Hematopoietic multipotent progenitor cell (in vitro differentiated cells): ENCODE data around the gene CASK. TPM values are rescaled to one million over a fixed set of nuclear protein-coding genes. Genes with fewer than 3 reads are reported as not detected.

Experiments
- DNase-seq, 3 donors: peaks; one replicate each; pipeline ENCODE4 v3.0.0-alpha.2; 2011 to 2015; ENCODE audit warnings: low read depth in 2 of 3, low spot score in 2 of 3
- total RNA-seq: library from RNA; depleted of rRNA; stranded (reverse); fragments of >200 nt; gene quantifications from one replicate; pipeline ENCODE4 v1.2.3, GENCODE V29; 2012

Gene CASK
- total RNA-seq, 1 donor = 4.3 TPM

DNA sequence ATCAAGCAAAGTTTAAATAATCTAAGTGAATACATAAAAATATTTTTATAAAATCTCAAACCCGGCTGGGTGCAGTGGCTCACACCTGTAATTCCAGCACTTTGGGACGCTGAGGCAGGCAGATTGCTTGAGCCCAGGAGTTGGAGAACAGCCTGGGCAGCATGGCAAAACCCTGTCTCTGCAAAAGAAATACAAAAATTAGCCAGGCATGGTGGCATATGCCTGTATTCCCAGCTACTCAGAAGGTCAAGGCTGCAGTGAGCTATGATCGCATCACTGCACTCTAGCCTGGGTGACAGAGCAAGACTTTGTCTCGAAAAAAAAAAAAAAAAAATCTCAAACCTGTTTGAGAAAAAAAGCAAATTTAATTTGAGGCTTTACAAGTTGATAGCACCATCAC lies 331.4 kb downstream of the CASK start:
- DNase-seq = no peak

DNA sequence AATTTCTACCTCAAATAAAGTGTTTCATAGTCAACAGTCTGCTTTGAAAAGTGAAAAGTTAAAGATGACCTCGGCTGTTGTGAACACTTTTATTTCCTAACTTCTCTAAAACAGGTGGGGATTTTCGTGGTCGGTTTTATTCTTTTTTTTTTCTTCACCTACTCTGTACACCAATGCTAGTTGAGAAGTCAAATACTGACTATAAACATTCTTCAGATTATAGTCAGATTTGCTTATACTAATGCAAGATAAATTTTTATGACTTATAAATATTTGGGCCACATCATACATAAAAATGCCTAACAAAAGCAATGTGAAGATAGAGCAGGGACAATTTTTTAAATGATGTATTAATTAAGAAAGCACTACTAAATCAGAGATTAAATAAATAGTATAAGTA lies 332.7 kb downstream of the CASK start:
- no peak for DNase-seq

DNA sequence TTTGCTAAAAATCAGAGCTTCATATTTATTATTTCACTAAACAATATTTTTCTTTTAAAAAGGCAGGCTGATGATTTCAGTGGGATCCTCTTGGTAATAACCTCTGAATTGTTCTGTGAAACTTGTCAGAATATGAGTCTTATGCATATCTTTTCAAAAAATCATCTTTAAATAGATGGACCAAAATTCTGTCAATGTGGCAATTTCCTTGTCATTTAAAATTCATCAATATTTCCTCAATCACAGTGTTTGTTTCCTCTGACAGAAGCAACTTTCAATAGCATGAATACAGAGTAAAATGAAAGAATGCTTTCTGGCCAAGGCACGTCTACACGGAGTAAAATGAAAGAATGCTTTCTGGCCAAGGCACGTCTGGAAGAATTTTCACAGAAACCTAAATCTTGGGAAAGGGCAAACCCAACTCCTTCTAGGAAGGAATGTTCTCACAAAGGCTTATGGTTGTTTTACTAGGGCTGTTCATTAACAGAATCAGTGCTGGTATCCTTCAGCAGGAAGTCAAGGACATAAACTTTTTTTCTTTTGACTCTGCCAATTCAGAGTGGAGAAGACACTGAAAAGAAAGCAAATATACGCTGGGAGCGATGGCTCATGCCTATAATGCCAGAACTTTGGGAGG lies 333.6 kb downstream of the CASK start:
- DNase-seq = no peak

DNA sequence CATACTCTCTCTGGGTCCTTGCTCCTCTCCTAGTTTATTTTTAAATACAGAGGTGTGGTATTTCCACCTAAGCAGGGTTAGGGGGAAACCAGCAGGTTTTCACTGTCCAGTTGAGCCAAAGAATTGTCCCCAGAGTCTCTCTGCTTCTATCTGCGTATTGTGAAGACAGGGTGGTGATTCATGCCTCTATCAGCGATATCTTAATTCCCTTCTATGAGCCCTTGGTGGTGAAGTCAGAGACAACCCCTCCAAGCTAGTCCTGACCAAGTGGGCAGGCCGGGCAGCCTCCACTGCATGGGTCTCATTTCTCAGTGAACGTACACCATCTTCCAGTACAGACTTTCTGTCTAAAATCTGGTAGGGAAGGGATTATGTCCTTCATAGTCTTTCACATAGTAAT lies 335.1 kb downstream of the CASK start:
- DNase-seq = no peak

DNA sequence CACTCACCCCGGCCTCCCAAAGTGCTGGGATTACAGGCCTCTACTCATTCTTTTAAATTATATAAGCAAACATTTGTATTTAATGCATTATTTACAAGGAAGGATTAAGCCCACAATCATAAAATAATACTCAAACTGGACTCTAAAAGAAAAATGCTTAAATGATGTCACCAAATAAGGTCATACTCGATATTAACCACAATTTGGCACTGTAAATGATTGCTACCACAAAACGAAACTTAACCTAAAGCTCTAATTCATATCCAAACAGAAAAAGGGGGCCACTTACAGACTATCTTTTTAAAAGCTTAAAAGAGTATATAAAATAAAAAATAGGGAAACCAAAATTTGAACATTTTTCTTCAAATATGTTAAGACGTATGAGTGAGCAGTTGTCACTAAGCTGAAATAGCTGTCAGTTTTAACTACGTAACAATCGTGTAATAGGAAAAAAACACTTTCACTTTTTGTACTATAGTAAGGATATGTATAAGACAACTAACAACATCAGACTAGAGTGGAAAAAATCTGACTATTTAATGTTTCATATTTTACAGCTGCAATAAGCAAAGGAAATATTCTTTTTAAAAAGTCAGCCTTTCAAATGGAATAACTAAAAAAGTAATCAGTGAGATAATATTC lies 342.8 kb downstream of the CASK start:
- DNase-seq = peak in 1 of 3 donors; percentile 28

DNA sequence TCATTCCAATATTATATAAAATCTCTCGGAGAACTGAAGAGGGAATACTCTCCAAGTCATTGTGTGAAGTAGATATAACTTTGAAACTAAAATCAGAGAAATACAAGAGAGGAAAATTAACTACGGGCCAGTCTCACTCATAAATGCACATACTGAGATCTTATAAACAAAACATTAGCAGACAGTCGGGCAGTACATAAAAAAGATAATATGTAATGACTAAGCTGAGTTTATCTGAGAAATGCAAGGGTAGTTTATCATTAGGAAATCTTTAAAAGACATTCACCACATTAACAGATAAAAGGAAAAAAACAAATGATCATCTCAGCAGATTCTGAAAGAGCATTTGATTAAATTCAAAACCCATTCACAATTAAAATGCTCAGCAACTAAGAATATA lies 359.5 kb downstream of the CASK start:
- no peak for DNase-seq

DNA sequence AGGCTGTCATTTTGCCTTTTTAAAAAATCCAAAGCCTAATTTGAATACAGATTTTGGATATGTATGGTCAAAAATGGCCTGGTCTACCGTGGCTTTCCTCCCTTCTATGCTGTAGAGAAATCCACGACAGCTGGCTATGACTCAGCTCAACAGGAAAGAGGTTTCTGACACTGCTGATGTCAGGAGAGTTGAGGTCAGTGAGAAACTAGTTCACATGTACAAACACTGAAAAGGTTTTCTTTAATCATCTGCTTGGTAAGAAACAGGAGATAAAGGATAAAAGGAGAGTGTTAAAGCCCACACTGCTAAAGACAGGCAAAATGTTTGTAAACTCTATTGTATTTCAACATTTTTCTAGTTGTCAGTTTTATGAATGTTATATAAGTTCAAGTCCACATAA lies 362.3 kb downstream of the CASK start:
- peak in 2 of 3 donors; percentile 63 to 66 for DNase-seq

DNA sequence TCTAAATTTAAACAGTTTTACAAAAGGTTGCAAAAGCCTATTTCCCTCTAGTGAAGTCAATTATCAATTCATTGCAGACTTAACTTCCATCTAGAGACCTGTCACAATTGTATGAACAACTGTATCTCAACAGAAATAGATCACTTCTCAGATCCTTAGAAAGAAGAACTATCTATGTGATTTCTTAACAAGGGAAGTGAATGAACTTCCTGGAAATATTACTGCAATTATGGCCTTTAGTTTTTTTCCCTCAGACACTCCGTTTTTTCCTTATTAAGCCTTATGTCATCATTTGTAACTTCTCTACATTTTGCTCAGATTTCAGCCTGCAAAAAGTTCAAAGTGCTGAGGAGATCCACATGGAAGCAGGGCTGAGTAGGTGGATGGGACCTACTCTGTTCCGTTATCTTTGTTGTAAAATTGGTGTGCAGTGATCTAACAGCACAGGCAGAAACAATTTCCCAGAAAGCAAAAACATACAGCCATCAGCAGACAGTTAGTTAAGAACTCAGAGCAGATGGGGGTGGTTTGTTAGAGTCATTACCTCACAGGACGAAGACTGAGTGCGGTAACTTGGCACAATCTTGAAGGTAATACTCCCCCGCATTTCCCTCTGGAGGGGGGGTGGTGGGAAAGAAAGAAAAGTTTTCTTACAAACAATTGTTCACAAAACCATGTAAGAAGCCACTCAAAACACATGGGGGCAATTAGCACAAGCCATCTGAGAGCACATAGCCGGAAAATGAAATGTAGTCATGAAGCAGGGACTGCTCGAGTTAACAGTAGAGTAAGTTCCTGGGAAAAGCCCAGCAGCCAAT lies 363.9 kb downstream of the CASK start:
- peak in 1 of 3 donors; percentile 31 for DNase-seq

DNA sequence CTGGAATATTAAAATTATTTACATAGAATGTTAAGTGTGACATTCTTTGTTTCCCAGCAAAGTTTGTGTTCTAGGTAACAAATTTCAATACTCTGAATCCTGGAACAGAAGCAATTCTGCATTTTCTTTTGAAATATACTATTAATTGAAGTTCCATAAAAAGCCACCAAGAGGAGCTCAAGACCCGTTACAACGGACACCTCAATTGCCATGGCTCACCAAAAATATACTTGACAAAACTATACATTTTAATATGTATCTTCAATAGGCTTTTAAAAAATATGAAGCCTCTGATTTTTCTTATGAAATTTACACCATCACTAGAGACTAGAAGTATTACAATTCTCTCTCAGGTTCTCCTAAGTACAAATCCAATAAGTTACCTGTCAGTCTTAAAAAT lies 364.8 kb downstream of the CASK start:
- peak in 1 of 3 donors; percentile 53 for DNase-seq

DNA sequence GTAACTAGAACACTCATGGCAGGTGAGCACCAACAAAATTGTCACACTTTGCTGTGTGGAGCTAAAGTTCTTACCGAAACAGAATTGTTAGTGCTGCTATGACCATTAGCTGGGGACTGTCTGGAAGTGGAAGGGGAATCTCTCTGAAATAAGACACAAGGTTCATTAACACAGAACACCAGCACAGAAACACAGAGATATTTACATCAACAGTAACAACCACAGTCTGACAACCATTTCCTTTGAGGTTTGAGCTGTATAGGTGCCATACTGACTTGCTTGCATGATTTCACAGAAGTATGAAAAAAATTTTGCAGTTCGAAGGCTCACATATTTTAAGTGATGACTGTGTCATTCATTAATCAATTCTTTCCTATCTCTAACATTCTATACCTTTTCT lies 366.4 kb downstream of the CASK start:
- peak in 1 of 3 donors; percentile 54 for DNase-seq

DNA sequence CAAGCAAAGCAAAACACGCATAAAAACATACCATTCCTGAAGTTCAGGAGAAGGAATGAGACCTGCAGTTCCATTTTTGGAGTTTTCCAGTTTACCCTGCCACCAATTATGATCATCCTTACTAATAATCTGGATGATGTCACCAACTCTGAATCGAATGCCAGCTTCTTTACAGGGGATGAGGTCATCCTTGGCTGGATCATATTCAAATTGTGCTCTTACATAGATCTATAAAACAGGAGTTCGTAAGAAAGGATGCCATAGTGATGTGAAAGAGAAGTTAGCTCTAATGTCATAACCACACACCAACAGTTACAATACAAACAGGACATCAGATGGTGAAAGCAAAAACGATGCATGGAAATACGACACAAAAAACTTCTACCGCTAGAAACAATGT lies 369.7 kb downstream of the CASK start:
- no peak for DNase-seq

DNA sequence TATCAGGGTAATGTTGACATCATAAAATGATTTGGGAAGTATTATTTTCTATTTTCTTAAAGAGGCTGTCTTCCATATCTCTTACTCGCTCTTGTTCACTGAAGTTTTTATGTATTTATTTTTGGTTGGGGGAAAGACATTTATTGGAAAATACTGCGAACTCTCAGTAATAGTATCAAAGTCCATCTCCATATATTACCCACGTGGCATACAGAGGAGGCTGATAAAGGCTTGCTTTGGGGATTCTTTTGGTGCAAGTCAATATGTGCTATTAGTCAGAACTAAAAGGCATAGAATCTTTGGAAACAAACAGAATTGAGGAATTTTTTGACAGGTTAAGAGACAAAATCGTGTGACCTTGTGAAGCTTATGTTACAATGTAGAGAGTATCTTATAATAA lies 374.9 kb downstream of the CASK start:
- no peak for DNase-seq

DNA sequence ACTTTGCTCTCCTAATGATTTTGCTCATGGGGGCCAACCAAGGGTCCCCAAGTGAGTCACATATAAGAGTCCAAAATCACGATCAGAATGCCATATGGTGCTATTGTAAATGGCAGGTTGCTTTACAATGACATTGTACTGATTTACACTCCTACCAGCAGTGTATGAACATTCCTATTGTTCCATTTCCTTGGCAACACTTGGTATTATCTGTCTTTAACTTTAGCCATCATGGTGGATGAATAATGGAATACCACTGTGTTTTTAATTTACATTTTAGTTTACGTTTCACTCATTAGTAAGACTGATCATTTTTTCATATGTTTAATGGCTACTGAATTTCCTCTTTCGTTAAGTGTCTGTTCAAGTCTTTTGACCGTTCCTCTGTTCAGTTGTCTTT lies 379.7 kb downstream of the CASK start:
- DNase-seq = no peak

DNA sequence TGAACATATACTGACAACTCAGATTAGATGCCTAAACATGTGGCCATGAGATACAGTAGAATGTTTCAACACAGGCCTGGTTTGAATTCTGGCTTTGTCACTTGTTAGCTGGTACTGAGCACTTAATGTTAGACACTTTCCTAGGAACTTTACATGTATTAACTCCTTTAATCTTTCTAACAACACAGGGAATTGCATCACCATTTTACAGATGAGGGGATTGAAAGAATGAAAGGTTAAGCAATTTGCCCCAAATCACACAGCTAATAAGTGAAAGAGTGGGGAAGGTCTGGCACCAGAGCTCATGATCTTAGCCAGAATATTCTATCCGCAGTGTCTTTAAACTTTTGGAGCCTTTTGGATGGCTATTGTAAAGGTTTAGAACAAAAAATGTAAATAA lies 380.3 kb downstream of the CASK start:
- DNase-seq = no peak

DNA sequence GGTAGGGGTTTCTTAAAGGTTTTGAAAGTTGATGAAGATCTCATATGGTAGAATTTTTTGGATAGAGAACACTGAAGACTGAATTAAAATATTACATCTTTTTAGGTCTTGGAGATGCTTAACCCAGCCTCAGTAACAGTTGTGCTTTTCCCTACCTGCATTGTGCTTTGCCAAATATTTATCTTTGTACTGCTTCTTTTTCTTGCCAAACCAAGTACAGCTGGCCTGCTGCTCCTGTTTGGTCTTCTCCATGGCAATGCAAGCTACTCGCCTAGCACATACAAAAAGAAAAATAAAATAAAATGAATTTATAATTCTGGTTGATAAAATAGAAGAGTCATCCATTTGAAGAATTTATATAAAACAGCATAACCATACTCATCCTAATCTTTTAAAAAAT lies 380.8 kb downstream of the CASK start:
- no peak for DNase-seq

DNA sequence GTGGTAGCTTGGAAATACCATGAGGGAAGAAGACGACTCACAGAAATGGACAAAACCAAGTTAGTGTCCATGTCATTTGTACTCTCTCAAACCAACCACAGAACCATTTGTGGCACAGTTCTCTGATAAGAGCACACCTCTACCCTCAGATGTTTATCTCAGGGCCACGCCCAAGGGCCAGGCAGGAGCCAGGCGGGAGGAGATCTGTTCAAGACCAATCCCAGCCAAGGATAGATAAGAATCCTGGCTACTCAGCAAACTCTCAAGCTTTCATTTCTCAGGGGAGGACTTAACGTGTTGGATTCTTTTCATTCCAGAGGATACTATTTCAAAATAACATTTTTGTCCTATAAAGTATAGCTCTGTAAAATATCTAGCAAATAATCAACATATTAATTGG lies 381.2 kb downstream of the CASK start:
- no peak for DNase-seq

DNA sequence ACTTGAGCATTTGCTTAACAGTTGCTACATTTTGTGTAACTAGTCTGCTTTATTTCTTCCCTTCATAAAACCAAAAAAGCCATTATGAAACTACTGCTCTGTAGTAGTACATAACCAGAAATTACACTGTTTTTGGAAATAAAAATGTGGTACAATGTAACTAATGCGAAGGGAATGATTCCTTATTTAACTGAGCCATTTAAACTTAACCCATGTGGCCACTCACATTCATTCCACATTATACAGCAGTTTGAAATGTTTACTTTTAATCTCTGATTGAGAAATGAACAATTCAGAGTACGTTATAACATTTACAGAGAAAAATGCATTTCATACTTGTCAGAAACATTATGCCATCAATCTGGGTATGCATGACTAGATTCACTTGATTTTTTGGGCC lies 382.0 kb downstream of the CASK start:
- no peak for DNase-seq

DNA sequence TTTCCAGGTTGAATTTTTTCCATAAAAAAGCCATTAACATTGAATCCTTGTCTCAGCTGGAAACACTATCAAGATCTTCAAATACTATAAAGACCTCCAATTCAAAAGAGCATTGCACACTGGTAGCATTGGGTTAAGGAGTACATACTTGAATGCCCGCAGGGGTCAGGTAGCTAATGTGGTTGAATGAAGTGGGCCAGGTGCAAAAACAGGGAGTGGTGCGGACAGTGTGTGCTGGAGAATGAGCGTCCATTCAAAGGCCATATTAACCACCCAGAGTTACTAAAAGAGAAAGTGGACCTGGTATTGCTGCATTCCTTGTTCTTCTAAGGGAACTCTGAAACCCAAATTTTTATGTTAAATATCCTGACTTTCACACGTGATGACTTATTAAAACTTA lies 384.6 kb downstream of the CASK start:
- no peak for DNase-seq

DNA sequence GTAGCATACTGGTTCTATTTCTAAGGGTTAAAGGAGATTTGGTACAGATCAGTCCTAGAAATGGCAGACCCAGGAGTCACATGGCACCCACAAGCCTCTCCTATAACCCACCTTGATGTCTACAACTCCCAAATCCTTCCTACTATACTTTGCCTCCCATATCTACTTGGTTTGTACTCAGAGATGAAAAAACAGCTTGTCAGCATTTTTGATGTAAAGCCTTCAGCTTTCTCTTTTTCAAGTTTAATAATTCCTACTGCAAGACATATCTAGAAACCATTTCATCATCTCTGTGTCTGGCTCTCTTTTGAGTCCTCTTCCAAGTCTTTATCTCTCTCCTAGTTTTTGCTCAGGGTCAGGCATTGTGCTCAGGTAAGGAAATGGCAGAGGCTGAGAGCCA lies 393.3 kb downstream of the CASK start:
- DNase-seq = no peak

DNA sequence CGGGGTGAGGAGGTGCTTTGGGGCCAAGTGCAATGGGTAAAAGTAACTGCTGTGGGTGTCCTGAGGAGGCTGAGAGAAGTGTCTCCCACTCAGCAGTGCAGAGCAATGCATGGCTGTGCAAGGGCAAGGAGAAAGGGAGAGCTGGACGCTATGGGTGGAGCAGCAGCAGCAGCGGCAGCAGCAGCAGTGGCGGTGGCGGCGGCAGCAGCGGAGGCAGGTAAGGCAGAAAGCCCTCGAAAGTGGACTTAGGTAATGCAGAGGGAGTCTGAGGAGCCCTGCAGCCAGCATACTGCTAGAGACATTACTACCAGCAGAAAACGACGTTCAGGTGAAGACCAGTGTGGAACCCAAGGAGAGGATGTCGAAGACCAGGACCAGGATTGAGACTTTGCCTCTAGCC lies 394.1 kb downstream of the CASK start:
- no peak for DNase-seq

DNA sequence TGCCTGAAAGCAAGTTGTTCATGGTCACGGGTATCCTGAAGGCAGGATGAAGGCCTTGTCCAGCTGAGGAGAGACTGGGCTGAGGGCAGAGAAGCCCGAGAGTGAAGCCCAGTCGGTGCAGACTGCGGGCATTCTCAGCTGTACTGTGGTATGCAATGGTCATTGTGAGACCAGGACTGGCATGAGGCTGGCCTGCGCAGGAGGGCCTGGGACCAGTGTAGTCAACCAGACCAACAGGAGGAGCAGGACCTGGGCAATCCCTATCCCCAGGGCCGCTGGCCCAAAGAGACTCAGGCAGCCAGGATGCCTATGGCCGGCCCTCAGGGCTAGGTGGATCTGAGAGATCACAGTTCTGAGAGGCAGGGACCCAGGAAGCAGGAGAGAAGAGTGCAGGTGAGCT lies 394.6 kb downstream of the CASK start:
- no peak for DNase-seq

DNA sequence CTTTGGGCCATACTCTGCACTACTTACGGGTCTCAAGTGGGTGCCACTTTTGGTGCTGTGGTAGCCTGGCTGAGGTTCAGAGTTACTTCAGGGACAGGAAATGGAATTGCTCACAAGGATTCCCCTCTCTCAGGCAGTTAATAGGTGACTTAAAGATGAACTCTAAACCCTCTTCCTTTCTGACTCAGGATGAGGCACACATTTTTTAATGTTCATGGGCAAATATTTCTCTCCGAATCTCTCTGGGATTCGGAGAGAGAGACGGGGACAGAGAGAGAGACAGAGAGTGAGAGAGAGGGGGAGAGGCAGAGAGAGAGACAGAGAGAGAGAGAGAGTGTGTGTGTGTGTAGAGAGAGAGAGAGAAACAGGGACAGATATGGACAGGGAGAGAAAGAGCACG lies 396.4 kb downstream of the CASK start:
- DNase-seq = no peak
